Fibroblast of the aortic adventitia (primary cell): ENCODE results near the gene CYP26B1. TPM values are rescaled to one million over a fixed set of nuclear protein-coding genes. Genes with fewer than 3 reads are reported as not detected.

ENCODE experiments used
- DNase-seq: peaks from one replicate; pipeline ENCODE4 v3.0.0-alpha.2; 2010; ENCODE audit warnings: low read depth
- H3K4me3 ChIP-seq: 2 replicates; pipeline ENCODE4 v1.5.1; 2011; ENCODE audit warnings: low read depth, mild to moderate bottlenecking, control low read depth, low read length, moderate library complexity
- CTCF ChIP-seq: IDR thresholded peaks from 2 replicates; pipeline ENCODE4 v1.5.1; 2011; ENCODE audit warnings: mild to moderate bottlenecking, low read length, control low read depth, inconsistent platforms; ENCODE audit not compliant: insufficient read depth
- total RNA-seq: library from RNA; depleted of rRNA; stranded (reverse); fragments of >200 nt; gene quantifications from 2 replicates; pipeline ENCODE4 v1.2.3, GENCODE V29; 2012; ENCODE audit warnings: low replicate concordance

Gene CYP26B1
- total RNA-seq, 1 donor = 2.5 TPM

GRCh38 chr2:72109904-72110303, 37.8 kb downstream of the CYP26B1 start:
- H3K4me3 ChIP-seq = no peak overlapping the region
- no peak for DNase-seq
- no peak for TF ChIP-seq CTCF

- no peak for DNase-seq
- no peak overlapping the region for H3K4me3 ChIP-seq
- TF ChIP-seq CTCF = no peak
Measured at GRCh38 chr2:72109291-72109690, 38.4 kb downstream of the CYP26B1 start.

- no peak for TF ChIP-seq CTCF
- H3K4me3 ChIP-seq = no peak overlapping the region
- peak; percentile 43 for DNase-seq
Measured at GRCh38 chr2:72108121-72108520, 39.5 kb downstream of the CYP26B1 start.

GRCh38 chr2:72106978-72107377, 40.7 kb downstream of the CYP26B1 start:
- DNase-seq = no peak
- TF ChIP-seq CTCF = no peak
- H3K4me3 ChIP-seq = no peak overlapping the region

GRCh38 chr2:72104821-72105588, 42.7 kb downstream of the CYP26B1 start:
- no peak for TF ChIP-seq CTCF
- no peak overlapping the region for H3K4me3 ChIP-seq
- no peak for DNase-seq

- no peak for DNase-seq
- no peak overlapping the region for H3K4me3 ChIP-seq
- no peak for TF ChIP-seq CTCF
Measured at GRCh38 chr2:72103690-72104089, 44.0 kb downstream of the CYP26B1 start.

- no peak for TF ChIP-seq CTCF
- H3K4me3 ChIP-seq = no peak overlapping the region
- no peak for DNase-seq
Measured at GRCh38 chr2:72103161-72103560, 44.5 kb downstream of the CYP26B1 start.
